ENCODE measurements around the gene ZNF512B.

GRCh38 chr20:63929071-63929470, 40.7 kb downstream of the ZNF512B start:
- TF ChIP-seq CTCF (IDR thresholded peaks at IDR 0.05): no peak
- no peak for TF ChIP-seq E2F6 (IDR thresholded peaks at IDR 0.05; ENCODE audit: borderline replicate concordance, low read depth)
- TF ChIP-seq POLR2A (IDR thresholded peaks at IDR 0.05; ENCODE audit: low read length): no peak

Data from A549 (cell line).